HL-60 (cell line): ENCODE measurements around the gene MOCS1.

Experiments used
- DNase-seq, 2 experiments: peaks; one replicate each; pipeline ENCODE4 v3.0.0-alpha.2; 2010 to 2020; ENCODE audit warnings: low read depth in 1 of 2, low spot score in 1 of 2
- H3K27ac ChIP-seq: fragments of 250-450 bp; sonication (Bioruptor Pico); replicated peaks from 2 replicates; pipeline ENCODE4 v1.5.1; 2020; ENCODE audit warnings: mild to moderate bottlenecking, moderate library complexity
- H3K27me3 ChIP-seq: fragments of 250-450 bp; sonication (Bioruptor Pico); 2 replicates; pipeline ENCODE4 v1.5.1; 2021; ENCODE audit warnings: mild to moderate bottlenecking, moderate library complexity; ENCODE audit not compliant: insufficient read depth, poor library complexity, severe bottlenecking
- H3K4me3 ChIP-seq: replicated peaks from 2 replicates; pipeline ENCODE4 v1.5.1; 2011; ENCODE audit warnings: mild to moderate bottlenecking, control low read depth, low read length; ENCODE audit not compliant: insufficient read depth
- GABPA ChIP-seq: IDR thresholded peaks from 2 replicates; pipeline ENCODE4 v1.6.1; 2012; ENCODE audit warnings: low read depth
- POLR2AphosphoS5 ChIP-seq: IDR thresholded peaks from 2 replicates; pipeline ENCODE4 v1.6.1; 2012; ENCODE audit warnings: low read depth
- SPI1 ChIP-seq: IDR thresholded peaks from 2 replicates; pipeline ENCODE4 v1.6.1; 2012; ENCODE audit warnings: low read depth, mild to moderate bottlenecking, borderline replicate concordance
- TF ChIP-seq, protein P1 (sequence below): IDR thresholded peaks from one replicate; pipeline ENCODE4 v1.5.1; 2011; ENCODE audit warnings: low read length, control low read depth, inconsistent platforms; ENCODE audit not compliant: insufficient read depth
- TF ChIP-seq, protein P2 (sequence below): IDR thresholded peaks from 2 replicates; pipeline ENCODE4 v1.6.1; 2012; ENCODE audit warnings: low read depth; ENCODE audit not compliant: insufficient replicate concordance

The MOCS1 gene

DNA sequence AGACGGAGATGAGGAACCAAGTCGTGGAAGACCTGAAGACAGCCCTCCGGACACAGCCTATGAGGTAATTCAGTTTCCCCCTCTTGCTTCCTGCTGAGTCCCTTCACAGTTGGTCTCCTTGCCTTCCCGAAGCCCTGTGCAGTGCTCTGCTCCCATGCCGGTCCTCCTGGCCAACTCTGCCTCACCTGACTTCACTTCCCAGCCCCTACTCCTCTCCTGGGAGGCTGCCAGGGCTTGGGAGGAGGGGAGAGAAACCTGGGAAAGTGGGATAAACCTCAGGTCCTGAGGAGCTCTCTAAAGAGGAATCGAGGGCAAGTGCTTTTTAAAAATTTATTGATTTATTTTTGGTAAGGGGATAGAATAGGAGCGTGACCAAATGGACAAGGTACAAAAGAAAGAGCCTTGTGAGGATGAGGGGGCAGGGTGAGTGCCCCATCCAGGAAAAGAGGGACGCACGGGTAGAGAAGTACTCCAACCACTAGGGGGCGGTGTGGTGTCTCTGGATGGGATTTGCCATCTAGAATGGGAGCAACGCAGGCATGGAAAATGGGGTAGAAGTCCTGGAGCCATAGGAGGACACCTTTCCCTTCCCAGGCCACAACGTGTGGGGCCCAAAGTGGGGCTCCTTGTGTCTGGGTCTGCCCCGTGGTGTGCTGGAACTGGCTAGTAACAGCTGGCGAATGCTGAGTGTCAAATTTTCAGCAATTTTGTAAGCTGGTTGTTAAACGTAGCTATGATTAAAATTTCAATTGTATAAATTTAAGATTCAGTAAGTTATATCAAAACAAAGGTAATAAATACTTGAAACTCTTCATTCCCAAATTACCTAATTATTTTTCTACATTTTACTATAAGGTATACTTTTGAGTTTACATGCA, 69.0 kb downstream of the MOCS1 start:
- DNase-seq, result peak in 1 of 2 experiments; percentile 45
- Histone ChIP-seq H3K27me3 (no peaks in the 10 kb centered on the region), H3K4me3 (no peak overlapping the region), H3K27ac (no peak overlapping the region)
- no peak for TF ChIP-seq POLR2AphosphoS5
- TF ChIP-seq, protein P1, sequence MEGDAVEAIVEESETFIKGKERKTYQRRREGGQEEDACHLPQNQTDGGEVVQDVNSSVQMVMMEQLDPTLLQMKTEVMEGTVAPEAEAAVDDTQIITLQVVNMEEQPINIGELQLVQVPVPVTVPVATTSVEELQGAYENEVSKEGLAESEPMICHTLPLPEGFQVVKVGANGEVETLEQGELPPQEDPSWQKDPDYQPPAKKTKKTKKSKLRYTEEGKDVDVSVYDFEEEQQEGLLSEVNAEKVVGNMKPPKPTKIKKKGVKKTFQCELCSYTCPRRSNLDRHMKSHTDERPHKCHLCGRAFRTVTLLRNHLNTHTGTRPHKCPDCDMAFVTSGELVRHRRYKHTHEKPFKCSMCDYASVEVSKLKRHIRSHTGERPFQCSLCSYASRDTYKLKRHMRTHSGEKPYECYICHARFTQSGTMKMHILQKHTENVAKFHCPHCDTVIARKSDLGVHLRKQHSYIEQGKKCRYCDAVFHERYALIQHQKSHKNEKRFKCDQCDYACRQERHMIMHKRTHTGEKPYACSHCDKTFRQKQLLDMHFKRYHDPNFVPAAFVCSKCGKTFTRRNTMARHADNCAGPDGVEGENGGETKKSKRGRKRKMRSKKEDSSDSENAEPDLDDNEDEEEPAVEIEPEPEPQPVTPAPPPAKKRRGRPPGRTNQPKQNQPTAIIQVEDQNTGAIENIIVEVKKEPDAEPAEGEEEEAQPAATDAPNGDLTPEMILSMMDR, result peak; percentile 53

DNA sequence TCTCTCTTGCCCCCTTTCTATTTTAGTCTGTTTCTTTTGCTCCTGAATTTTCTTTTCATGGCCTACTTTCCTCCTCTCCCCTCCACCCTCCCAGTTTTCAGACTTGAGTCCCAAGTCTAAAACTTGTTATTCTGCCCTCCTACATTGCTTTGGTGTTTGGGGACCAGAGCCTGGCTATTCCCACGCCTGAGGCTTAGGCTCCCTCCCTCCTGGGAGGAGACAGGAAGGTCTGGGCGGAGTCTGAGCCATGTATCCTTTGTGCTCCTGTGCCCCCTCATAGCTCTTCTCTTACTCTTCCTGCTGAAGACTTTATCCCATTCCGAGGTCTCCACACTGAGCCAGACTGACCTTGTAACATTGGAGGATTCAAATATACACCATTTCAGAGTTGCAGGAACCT, 72.6 kb downstream of the MOCS1 start:
- no peak overlapping the region for H3K27ac ChIP-seq
- H3K27me3 ChIP-seq, result no peaks in the 10 kb centered on the region
- TF ChIP-seq POLR2AphosphoS5, result no peak
- TF ChIP-seq, protein P1, result no peak
- TF ChIP-seq, protein P2, sequence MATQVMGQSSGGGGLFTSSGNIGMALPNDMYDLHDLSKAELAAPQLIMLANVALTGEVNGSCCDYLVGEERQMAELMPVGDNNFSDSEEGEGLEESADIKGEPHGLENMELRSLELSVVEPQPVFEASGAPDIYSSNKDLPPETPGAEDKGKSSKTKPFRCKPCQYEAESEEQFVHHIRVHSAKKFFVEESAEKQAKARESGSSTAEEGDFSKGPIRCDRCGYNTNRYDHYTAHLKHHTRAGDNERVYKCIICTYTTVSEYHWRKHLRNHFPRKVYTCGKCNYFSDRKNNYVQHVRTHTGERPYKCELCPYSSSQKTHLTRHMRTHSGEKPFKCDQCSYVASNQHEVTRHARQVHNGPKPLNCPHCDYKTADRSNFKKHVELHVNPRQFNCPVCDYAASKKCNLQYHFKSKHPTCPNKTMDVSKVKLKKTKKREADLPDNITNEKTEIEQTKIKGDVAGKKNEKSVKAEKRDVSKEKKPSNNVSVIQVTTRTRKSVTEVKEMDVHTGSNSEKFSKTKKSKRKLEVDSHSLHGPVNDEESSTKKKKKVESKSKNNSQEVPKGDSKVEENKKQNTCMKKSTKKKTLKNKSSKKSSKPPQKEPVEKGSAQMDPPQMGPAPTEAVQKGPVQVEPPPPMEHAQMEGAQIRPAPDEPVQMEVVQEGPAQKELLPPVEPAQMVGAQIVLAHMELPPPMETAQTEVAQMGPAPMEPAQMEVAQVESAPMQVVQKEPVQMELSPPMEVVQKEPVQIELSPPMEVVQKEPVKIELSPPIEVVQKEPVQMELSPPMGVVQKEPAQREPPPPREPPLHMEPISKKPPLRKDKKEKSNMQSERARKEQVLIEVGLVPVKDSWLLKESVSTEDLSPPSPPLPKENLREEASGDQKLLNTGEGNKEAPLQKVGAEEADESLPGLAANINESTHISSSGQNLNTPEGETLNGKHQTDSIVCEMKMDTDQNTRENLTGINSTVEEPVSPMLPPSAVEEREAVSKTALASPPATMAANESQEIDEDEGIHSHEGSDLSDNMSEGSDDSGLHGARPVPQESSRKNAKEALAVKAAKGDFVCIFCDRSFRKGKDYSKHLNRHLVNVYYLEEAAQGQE, result no peak
- no peak for DNase-seq
- no peak overlapping the region for H3K4me3 ChIP-seq

DNA sequence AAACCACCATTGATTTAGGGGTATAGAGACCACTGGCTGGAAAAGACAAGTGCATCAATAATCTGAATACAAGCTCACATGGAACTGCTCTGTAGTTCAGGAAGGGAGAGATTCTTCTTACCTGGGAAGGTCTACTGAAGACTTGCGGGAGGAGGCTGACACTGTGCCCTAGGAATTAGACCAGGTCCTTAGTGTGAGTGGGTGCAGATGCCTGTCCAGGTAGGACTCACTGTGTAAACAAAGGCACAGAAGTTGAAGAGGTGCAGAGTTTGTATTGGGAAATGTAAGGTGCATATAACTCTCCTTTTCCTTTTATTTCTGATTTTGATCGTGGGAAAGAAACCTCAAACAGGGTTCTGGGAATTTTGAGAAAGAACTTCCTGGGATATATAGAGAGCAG, 75.2 kb downstream of the MOCS1 start:
- TF ChIP-seq GABPA (no peak), POLR2AphosphoS5 (no peak), SPI1 (no peak)
- TF ChIP-seq, protein P1, result no peak
- TF ChIP-seq, protein P2, result no peak
- DNase-seq, result no peak

More for the DNA sequence above, 75.2 kb downstream of the MOCS1 start:
- H3K27me3 ChIP-seq, result no peaks in the 10 kb centered on the region
- H3K27ac ChIP-seq, result no peak overlapping the region
- no peak overlapping the region for H3K4me3 ChIP-seq
